ENCODE measurements around the gene SUGCT.

SUGCT gene

GRCh38 chr7:40350100-40350499 lies 215.3 kb downstream of the SUGCT start:
- H3K9me3 ChIP-seq (ENCODE audit: insufficient read depth, low read length) = no peaks in the 10 kb centered on the region
- H3K4me2 ChIP-seq (ENCODE audit: low read length) = no peak overlapping the region

GRCh38 chr7:40354711-40355110 lies 219.9 kb downstream of the SUGCT start:
- Histone ChIP-seq H3K4me3 (ENCODE audit: low read length) (no peak overlapping the region), H2AFZ (ENCODE audit: low read depth, low read length) (no peak overlapping the region), H3K9me3 (ENCODE audit: insufficient read depth, low read length) (no peaks in the 10 kb centered on the region), H3K79me2 (ENCODE audit: low read length) (no peaks in the 10 kb centered on the region), H3K27me3 (ENCODE audit: low read depth, low read length) (no peaks in the 10 kb centered on the region), H3K9ac (ENCODE audit: low read length) (no peak overlapping the region), H3K4me2 (ENCODE audit: low read length) (no peak overlapping the region), H3K36me3 (replicated peaks; ENCODE audit: low read depth, low read length) (no peaks in the 10 kb centered on the region), H4K20me1 (ENCODE audit: insufficient read depth, low read length) (no peaks in the 10 kb centered on the region), H3K4me1 (ENCODE audit: low read length) (no peaks in the 10 kb centered on the region), H3K27ac (ENCODE audit: low read length) (no peak overlapping the region)
- no peak for TF ChIP-seq EZH2phosphoT487 (IDR thresholded peaks at IDR 0.05; ENCODE audit: low read depth)
- TF ChIP-seq CTCF (IDR thresholded peaks at IDR 0.05; ENCODE audit: low read depth, low read length) = no peak

More at GRCh38 chr7:40350100-40350499, 215.3 kb downstream of the SUGCT start:
- Histone ChIP-seq H4K20me1 (ENCODE audit: insufficient read depth, low read length) (no peaks in the 10 kb centered on the region), H3K9ac (ENCODE audit: low read length) (no peak overlapping the region), H3K27me3 (ENCODE audit: low read depth, low read length) (no peaks in the 10 kb centered on the region), H3K4me3 (ENCODE audit: low read length) (no peak overlapping the region), H3K27ac (ENCODE audit: low read length) (no peak overlapping the region), H2AFZ (ENCODE audit: low read depth, low read length) (no peak overlapping the region), H3K4me1 (ENCODE audit: low read length) (no peaks in the 10 kb centered on the region), H3K79me2 (ENCODE audit: low read length) (no peaks in the 10 kb centered on the region), H3K36me3 (replicated peaks; ENCODE audit: low read depth, low read length) (no peaks in the 10 kb centered on the region)
- TF ChIP-seq CTCF (IDR thresholded peaks at IDR 0.05; ENCODE audit: low read depth, low read length) (no peak), EZH2phosphoT487 (IDR thresholded peaks at IDR 0.05; ENCODE audit: low read depth) (no peak)

- H3K27me3 ChIP-seq (ENCODE audit: low read depth, low read length) = no peaks in the 10 kb centered on the region
- no peak overlapping the region for H3K4me2 ChIP-seq (ENCODE audit: low read length)
- no peak overlapping the region for H3K4me3 ChIP-seq (ENCODE audit: low read length)
- H3K9ac ChIP-seq (ENCODE audit: low read length) = no peak overlapping the region
- H2AFZ ChIP-seq (ENCODE audit: low read depth, low read length) = no peak overlapping the region
- H3K27ac ChIP-seq (ENCODE audit: low read length) = no peak overlapping the region
- H3K4me1 ChIP-seq (ENCODE audit: low read length) = no peaks in the 10 kb centered on the region
- H3K79me2 ChIP-seq (ENCODE audit: low read length) = no peaks in the 10 kb centered on the region
- no peak for TF ChIP-seq EZH2phosphoT487 (IDR thresholded peaks at IDR 0.05; ENCODE audit: low read depth)
- TF ChIP-seq CTCF (IDR thresholded peaks at IDR 0.05; ENCODE audit: low read depth, low read length) = no peak
- H4K20me1 ChIP-seq (ENCODE audit: insufficient read depth, low read length) = no peaks in the 10 kb centered on the region
- H3K36me3 ChIP-seq (replicated peaks; ENCODE audit: low read depth, low read length) = no peaks in the 10 kb centered on the region
- no peaks in the 10 kb centered on the region for H3K9me3 ChIP-seq (ENCODE audit: insufficient read depth, low read length)
These were observed 221.5 kb downstream of the SUGCT start for GRCh38 chr7:40356312-40356711.

- H3K9me3 ChIP-seq (ENCODE audit: insufficient read depth, low read length) = no peaks in the 10 kb centered on the region
- H3K4me3 ChIP-seq (ENCODE audit: low read length) = no peak overlapping the region
- no peaks in the 10 kb centered on the region for H3K36me3 ChIP-seq (replicated peaks; ENCODE audit: low read depth, low read length)
- no peak overlapping the region for H3K9ac ChIP-seq (ENCODE audit: low read length)
- H3K79me2 ChIP-seq (ENCODE audit: low read length) = no peaks in the 10 kb centered on the region
- H2AFZ ChIP-seq (ENCODE audit: low read depth, low read length) = no peak overlapping the region
- no peaks in the 10 kb centered on the region for H3K4me1 ChIP-seq (ENCODE audit: low read length)
- no peak overlapping the region for H3K27ac ChIP-seq (ENCODE audit: low read length)
- no peaks in the 10 kb centered on the region for H4K20me1 ChIP-seq (ENCODE audit: insufficient read depth, low read length)
- H3K27me3 ChIP-seq (ENCODE audit: low read depth, low read length) = no peaks in the 10 kb centered on the region
- no peak overlapping the region for H3K4me2 ChIP-seq (ENCODE audit: low read length)
- no peak for TF ChIP-seq EZH2phosphoT487 (IDR thresholded peaks at IDR 0.05; ENCODE audit: low read depth)
- TF ChIP-seq CTCF (IDR thresholded peaks at IDR 0.05; ENCODE audit: low read depth, low read length) = no peak
These were observed 222.3 kb downstream of the SUGCT start for GRCh38 chr7:40356871-40357709.
